SK-N-MC (cell line): ENCODE results near the gene SPECC1.

Source experiments
- EZH2 ChIP-seq: fragments of 200-600 bp; sonication (generic); IDR thresholded peaks from one replicate; pipeline ENCODE4 v1.6.1; 2017; ENCODE audit warnings: antibody characterized with exemption
- FOXP2 ChIP-seq: optimal IDR thresholded peaks from 2 replicates; pipeline ENCODE3; 2011; ENCODE audit warnings: mild to moderate bottlenecking, moderate library complexity; ENCODE audit not compliant: insufficient read depth; ENCODE audit errors: extremely low read length, control extremely low read depth
- POLR2AphosphoS5 ChIP-seq: IDR thresholded peaks from 2 replicates; pipeline ENCODE4 v1.6.1; 2012; ENCODE audit warnings: mild to moderate bottlenecking, low read depth, low read length, borderline replicate concordance

DNA sequence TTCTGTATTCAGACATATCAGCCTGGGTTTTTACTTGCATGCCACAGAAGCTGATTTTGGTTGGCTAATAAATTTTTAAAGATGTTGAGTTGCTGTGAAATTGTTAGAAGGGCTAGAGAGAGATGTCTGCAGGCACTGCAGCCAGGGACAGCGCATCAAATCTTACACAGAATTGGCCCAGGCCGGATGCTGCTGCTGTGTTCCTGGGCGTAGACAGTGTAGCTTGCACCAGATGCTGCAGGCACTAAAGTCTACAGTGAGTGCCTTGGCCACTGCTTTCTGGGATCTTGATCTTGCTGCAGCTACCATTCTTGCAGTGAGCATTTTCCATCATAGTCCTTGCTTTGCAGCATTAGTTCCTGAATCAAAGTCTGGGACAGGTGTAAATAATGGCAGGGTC, 169.9 kb downstream of the SPECC1 start:
- TF ChIP-seq EZH2 (no peak), POLR2AphosphoS5 (no peak), FOXP2 (no peak)
